Right lobe of liver (tissue), 6 donors: Measurements from ENCODE around the gene COX19. TPM values are rescaled to one million over a fixed set of nuclear protein-coding genes. Genes with fewer than 3 reads are reported as not detected.

Experiments used
- ATAC-seq, 4 donors: fragments of 200-7000 bp; cut with Tn5 transposase; one replicate each; pipeline ENCODE4 v1.9.1; 2020; ENCODE audit warnings: mild to moderate bottlenecking in 4 of 4, moderate library complexity in 4 of 4
- DNase-seq, 3 donors: peaks; one replicate each; pipeline ENCODE4 v3.0.0-alpha.2; 2020
- H3K27ac ChIP-seq, 3 donors: fragments of 200-600 bp; one replicate each; pipeline ENCODE4 v1.8.0; 2022
- H3K27me3 ChIP-seq, 2 donors: fragments of 200-600 bp; one replicate each; pipeline ENCODE4 v1.8.0; 2022
- H3K36me3 ChIP-seq, 4 donors: fragments of 200-600 bp; sonication (generic) in 1 of 4; one replicate each; pipeline versions ENCODE4 v1.5.1 to v1.8.0; 2017 to 2022; ENCODE audit warnings: control low read depth in 1 of 4
- H3K4me1 ChIP-seq, 4 donors: fragments of 200-600 bp; sonication (generic) in 1 of 4; one replicate each; pipeline versions ENCODE4 v1.5.1 to v1.8.0; 2017 to 2022; ENCODE audit warnings: control low read depth in 1 of 4
- H3K4me3 ChIP-seq, 3 donors: fragments of 200-600 bp; one replicate each; pipeline ENCODE4 v1.8.0; 2022
- H3K9me3 ChIP-seq, 4 donors: fragments of 200-600 bp; sonication (generic) in 1 of 4; one replicate each; pipeline versions ENCODE4 v1.5.1 to v1.8.0; 2017 to 2022; ENCODE audit warnings: control low read depth in 1 of 4
- POLR2A ChIP-seq: fragments of 450-650 bp; IDR thresholded peaks from one replicate; pipeline ENCODE4 v1.6.1; 2017; ENCODE audit warnings: antibody characterized with exemption, mild to moderate bottlenecking
- WGBS: methylation state at CpG from one replicate; pipeline ENCODE4 v1.1.6; 2018; ENCODE audit warnings: low coverage, low lambda C conversion rate; ENCODE audit not compliant: insufficient coverage; ENCODE audit errors: missing lambda C conversion rate; 5-methylcytosine and 5-hydroxymethylcytosine counted together
- intact Hi-C, 2 donors: fragments of 100-400 bp; cut with DNase I; formaldehyde crosslinking; loops; one replicate each; pipeline versions ENCODE4 v1.11.2 to v1.14.1; 2022
- total RNA-seq, 6 experiments: library from RNA; depleted of rRNA in 2 of 6; stranded (reverse); fragments of >200 nt in 2 of 6; fragmentation: NEBNext Ultra II Directional in 3 of 6; extraction: Animal tissue kit (Norgen Biotek cat#: 25700) in 3 of 6; gene quantifications; one replicate each; pipeline versions ENCODE4 v1.1.0 to v1.2.4, GENCODE V29; 2016 to 2023
- TF ChIP-seq, protein P1 (sequence below), 4 donors: fragments of 200-600 bp in 3 of 4; fragments of 450-650 bp in 1 of 4; IDR thresholded peaks; one replicate each; pipeline versions ENCODE4 v1.5.1 to v1.8.0; 2016 to 2022; ENCODE audit warnings: antibody characterized with exemption in 4 of 4, mild to moderate bottlenecking in 2 of 4
- donor health status: DM: no; HTN: yes; CAD: no.
- donor health status: DM: no; HTN: no; CAD: no.
- donor health status: DM: no; HTN: no; CAD: no.
- donor health status: DM: no; HTN: yes; CAD: no.
- donor health status: DM: no; HTN: yes; CAD: no.

Gene COX19
- total RNA-seq, 6 experiments from 2014 or later: 3.2 to 6.5 (median 4.0) TPM

DNA sequence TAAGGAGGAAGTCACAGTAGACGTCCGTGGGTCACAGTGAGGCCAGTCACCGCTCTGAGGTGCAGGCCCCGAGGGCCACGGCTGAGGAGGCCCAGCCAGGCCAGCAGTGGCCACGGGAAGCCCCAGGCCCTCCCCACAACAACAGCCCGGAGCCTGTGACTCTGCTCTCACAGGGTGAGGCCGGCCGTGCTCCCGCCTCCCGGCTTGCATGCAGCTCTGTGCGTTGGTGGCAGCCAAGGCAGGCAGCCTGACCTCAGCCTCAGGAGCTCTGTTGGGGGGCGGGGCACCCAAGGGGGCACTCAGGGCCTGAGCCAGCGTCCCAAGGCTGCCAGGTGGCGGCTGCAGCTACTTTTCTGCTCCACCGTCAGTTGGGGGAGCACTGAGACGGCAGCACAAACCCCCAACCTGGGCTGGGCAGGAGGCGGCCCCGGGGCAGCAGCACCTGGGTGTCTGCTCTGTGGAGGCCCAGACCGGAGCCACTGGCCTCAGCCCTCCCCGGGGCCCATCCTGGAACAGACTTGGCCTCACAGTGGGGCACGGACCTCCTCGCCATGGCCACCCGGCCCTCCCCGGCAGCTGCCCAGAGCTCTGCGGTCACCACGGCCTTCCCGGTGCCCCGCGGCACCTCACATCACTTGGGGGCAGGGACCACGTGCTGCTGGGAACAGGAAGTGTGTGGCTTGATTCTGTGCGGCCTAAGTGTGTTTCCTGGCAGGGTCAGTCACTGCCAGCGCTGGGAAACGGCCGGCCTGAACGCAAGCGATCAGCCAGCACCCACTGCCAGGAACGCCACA lies 20.9 kb upstream of the COX19 start:
- H3K4me3 ChIP-seq: no peak overlapping the region
- DNase-seq (no peak), ATAC-seq (no peak)
- intact Hi-C loops: loop anchor here (5.0 to 10.0 kb wide), 3 partner anchors 66 to 179 kb away; no protein-coding TSS in a partner anchor
- H3K9me3 ChIP-seq: no peaks in the 10 kb centered on the region
- no CpG with 5 or more reads among the region's 38 CpGs for WGBS
- no peak overlapping the region for H3K27ac ChIP-seq
- TF ChIP-seq, protein P1, sequence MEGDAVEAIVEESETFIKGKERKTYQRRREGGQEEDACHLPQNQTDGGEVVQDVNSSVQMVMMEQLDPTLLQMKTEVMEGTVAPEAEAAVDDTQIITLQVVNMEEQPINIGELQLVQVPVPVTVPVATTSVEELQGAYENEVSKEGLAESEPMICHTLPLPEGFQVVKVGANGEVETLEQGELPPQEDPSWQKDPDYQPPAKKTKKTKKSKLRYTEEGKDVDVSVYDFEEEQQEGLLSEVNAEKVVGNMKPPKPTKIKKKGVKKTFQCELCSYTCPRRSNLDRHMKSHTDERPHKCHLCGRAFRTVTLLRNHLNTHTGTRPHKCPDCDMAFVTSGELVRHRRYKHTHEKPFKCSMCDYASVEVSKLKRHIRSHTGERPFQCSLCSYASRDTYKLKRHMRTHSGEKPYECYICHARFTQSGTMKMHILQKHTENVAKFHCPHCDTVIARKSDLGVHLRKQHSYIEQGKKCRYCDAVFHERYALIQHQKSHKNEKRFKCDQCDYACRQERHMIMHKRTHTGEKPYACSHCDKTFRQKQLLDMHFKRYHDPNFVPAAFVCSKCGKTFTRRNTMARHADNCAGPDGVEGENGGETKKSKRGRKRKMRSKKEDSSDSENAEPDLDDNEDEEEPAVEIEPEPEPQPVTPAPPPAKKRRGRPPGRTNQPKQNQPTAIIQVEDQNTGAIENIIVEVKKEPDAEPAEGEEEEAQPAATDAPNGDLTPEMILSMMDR (IDR thresholded peaks at IDR 0.05): no peak
- no peak for TF ChIP-seq POLR2A
- H3K36me3 ChIP-seq: no peaks in the 10 kb centered on the region
- H3K4me1 ChIP-seq: peaks cover 0 to 7% (median 0%) of the 10 kb centered on the region in 4 donors
- H3K27me3 ChIP-seq: no peaks in the 10 kb centered on the region

DNA sequence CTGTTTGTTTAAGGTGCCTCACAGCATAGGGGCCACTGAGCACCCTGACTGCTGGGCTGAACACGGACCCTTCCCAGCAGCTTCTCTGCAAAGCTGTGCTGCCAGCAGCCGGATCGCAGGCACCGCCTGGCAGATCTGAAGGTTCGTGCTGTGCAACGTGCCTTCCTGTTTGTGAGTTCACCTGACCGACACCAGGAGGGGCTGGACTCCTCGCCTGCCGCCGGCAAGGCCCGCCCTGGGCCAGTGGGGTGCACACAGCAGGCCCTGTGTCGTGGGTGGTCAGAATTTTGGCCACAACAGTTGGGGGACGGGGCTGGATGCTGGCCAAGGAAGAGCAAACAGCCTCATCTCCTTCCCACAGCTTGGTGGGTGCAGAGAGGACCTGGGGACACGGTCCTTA lies 20.2 kb upstream of the COX19 start:
- Histone ChIP-seq H3K27me3 (no peaks in the 10 kb centered on the region), H3K36me3 (no peaks in the 10 kb centered on the region), H3K4me3 (no peak overlapping the region), H3K9me3 (no peaks in the 10 kb centered on the region), H3K4me1 (peaks cover 0 to 7% (median 0%) of the 10 kb centered on the region in 4 donors), H3K27ac (no peak overlapping the region)
- WGBS: no CpG with 5 or more reads among the region's 14 CpGs
- DNase-seq (no peak), ATAC-seq (no peak)
- intact Hi-C loops: loop anchor here (5.0 to 10.0 kb wide), 3 partner anchors 67 to 179 kb away; no protein-coding TSS in a partner anchor
- no peak for TF ChIP-seq POLR2A
- TF ChIP-seq, protein P1 (IDR thresholded peaks at IDR 0.05): no peak

DNA sequence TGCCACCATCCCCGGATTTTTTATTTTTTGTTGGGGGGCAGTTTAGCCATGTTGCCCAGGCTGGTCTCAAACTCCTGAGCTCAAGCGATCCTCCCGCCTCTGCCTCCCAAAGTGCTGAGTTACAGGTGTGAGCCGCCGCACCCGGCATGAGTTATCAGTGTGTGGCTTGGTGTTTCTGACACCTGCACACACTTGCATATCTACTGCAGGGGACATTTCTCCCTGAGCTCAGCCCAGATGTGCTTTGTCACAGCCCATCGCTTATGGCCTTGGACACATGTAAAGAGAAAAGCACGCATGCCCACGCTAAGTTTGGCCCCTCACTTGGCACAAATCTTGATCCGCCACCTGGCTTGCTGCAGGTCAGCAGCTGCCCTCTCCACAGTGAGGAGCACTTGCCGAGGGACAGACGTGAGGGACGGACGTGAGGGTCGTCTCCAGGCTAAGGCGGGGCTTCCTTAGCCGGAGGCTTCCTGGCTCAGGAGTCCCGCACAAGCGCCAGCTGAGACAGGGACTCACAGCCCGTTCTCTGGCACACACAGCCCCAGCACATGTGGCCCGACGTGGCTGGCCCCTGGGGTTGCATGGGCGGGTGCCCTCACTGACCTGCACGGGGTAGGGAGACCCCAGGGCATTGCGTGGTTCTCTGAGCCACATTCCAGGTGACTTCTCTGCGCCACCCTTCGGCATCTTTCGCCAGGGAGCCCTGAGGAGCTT lies 19.4 kb upstream of the COX19 start:
- 85% methylated on average over 4 of the region's 28 CpGs for WGBS

More for the DNA sequence above, 19.4 kb upstream of the COX19 start:
- Histone ChIP-seq H3K9me3 (no peaks in the 10 kb centered on the region), H3K27me3 (no peaks in the 10 kb centered on the region), H3K4me3 (no peak overlapping the region), H3K27ac (no peak overlapping the region), H3K36me3 (no peaks in the 10 kb centered on the region), H3K4me1 (peaks cover 0 to 7% (median 0%) of the 10 kb centered on the region in 4 donors)
- intact Hi-C loops: loop anchor here (5.0 to 10.0 kb wide), 3 partner anchors 68 to 180 kb away; no protein-coding TSS in a partner anchor
- ATAC-seq (no peak), DNase-seq (no peak)
- no peak for TF ChIP-seq POLR2A
- TF ChIP-seq, protein P1 (IDR thresholded peaks at IDR 0.05): no peak
